ENCODE data around the gene ACO2.

- TF ChIP-seq POLR2A (IDR thresholded peaks at IDR 0.05; ENCODE audit: low read length) (no peak), GATA1 (IDR thresholded peaks at IDR 0.05; ENCODE audit: low read depth, low read length) (no peak)
Measured at GRCh38 chr22:41564563-41564962, 95.6 kb downstream of the ACO2 start.
